Glutamatergic neuron (in vitro differentiated cells): Measurements from ENCODE around the gene ZNF668. TPM values are rescaled to one million over a fixed set of nuclear protein-coding genes. Genes with fewer than 3 reads are reported as not detected.
A peak's percentile ranks its signal among the peaks of the same experiment; 100 is the strongest.

ENCODE experiments used
- DNase-seq: peaks from one replicate; pipeline ENCODE4 v3.0.0; 2022
- H3K27ac Mint-ChIP-seq: one replicate; pipeline ENCODE4 v1.8.0; 2020; ENCODE audit warnings: mild to moderate bottlenecking, mixed read lengths, inconsistent platforms; ENCODE audit not compliant: unreplicated experiment
- H3K27me3 Mint-ChIP-seq: one replicate; pipeline ENCODE4 v1.8.0; 2020; ENCODE audit warnings: mild to moderate bottlenecking, moderate library complexity, mixed read lengths, inconsistent platforms; ENCODE audit not compliant: unreplicated experiment
- H3K36me3 Mint-ChIP-seq: one replicate; pipeline ENCODE4 v1.8.0; 2020; ENCODE audit warnings: mild to moderate bottlenecking, mixed read lengths, inconsistent platforms; ENCODE audit not compliant: unreplicated experiment
- H3K4me1 Mint-ChIP-seq: one replicate; pipeline ENCODE4 v1.8.0; 2020; ENCODE audit warnings: mild to moderate bottlenecking, low read depth, mixed read lengths, inconsistent platforms; ENCODE audit not compliant: unreplicated experiment
- H3K4me3 Mint-ChIP-seq: one replicate; pipeline ENCODE4 v1.8.0; 2020; ENCODE audit warnings: mild to moderate bottlenecking, mixed read lengths, inconsistent platforms; ENCODE audit not compliant: unreplicated experiment
- H3K9me3 Mint-ChIP-seq: one replicate; pipeline ENCODE4 v1.8.0; 2020; ENCODE audit warnings: mild to moderate bottlenecking, moderate library complexity, mixed read lengths, inconsistent platforms; ENCODE audit not compliant: unreplicated experiment
- CTCF ChIP-seq: fragments of 200-600 bp; sonication (generic); IDR thresholded peaks from one replicate; pipeline ENCODE4 v1.5.0; 2021; ENCODE audit not compliant: partially characterized antibody, unreplicated experiment
- total RNA-seq: library from RNA; stranded (reverse); fragmentation: NEBNext Ultra II Directional; extraction: Animal tissue kit (Norgen Biotek cat#: 25700); gene quantifications from one replicate; pipeline ENCODE4 v1.2.1, GENCODE V29; 2021; ENCODE audit not compliant: unreplicated experiment

Gene ZNF668
- total RNA-seq, 1 donor from 2014 or later: 15.5 TPM

GRCh38 chr16:31085873-31086628, 12.0 kb upstream of the ZNF668 start:
- Mint-ChIP-seq H3K4me3 (no peak overlapping the region), H3K9me3 (peaks cover 8% of the 10 kb centered on the region), H3K27me3 (peaks cover 7% of the 10 kb centered on the region), H3K27ac (peak overlapping the region; percentile 72), H3K4me1 (peaks cover 9% of the 10 kb centered on the region), H3K36me3 (no peaks in the 10 kb centered on the region)
- DNase-seq: no peak
- TF ChIP-seq CTCF: no peak

GRCh38 chr16:31085411-31085810, 11.4 kb upstream of the ZNF668 start:
- H3K4me1 Mint-ChIP-seq: peaks cover 12% of the 10 kb centered on the region
- H3K27ac Mint-ChIP-seq: no peak overlapping the region
- no peak overlapping the region for H3K4me3 Mint-ChIP-seq
- no peak for DNase-seq
- TF ChIP-seq CTCF: no peak
- H3K36me3 Mint-ChIP-seq: no peaks in the 10 kb centered on the region
- peaks cover 8% of the 10 kb centered on the region for H3K9me3 Mint-ChIP-seq
- H3K27me3 Mint-ChIP-seq: peaks cover 7% of the 10 kb centered on the region

- Mint-ChIP-seq H3K4me3 (no peak overlapping the region), H3K4me1 (peaks cover 12% of the 10 kb centered on the region), H3K27ac (no peak overlapping the region), H3K36me3 (no peaks in the 10 kb centered on the region), H3K9me3 (peaks cover 9% of the 10 kb centered on the region), H3K27me3 (peaks cover 7% of the 10 kb centered on the region)
- DNase-seq: no peak
- no peak for TF ChIP-seq CTCF
Measured at GRCh38 chr16:31084584-31085302, 10.7 kb upstream of the ZNF668 start.

GRCh38 chr16:31083981-31084380, 9.9 kb upstream of the ZNF668 start:
- no peak for TF ChIP-seq CTCF
- no peak overlapping the region for H3K4me3 Mint-ChIP-seq
- peaks cover 9% of the 10 kb centered on the region for H3K9me3 Mint-ChIP-seq
- H3K27me3 Mint-ChIP-seq: peaks cover 7% of the 10 kb centered on the region
- no peaks in the 10 kb centered on the region for H3K36me3 Mint-ChIP-seq
- no peak for DNase-seq
- no peak overlapping the region for H3K27ac Mint-ChIP-seq
- peaks cover 12% of the 10 kb centered on the region for H3K4me1 Mint-ChIP-seq

GRCh38 chr16:31083556-31083955, 9.5 kb upstream of the ZNF668 start:
- TF ChIP-seq CTCF: no peak
- Mint-ChIP-seq H3K36me3 (no peaks in the 10 kb centered on the region), H3K9me3 (peaks cover 12% of the 10 kb centered on the region), H3K27me3 (peaks cover 7% of the 10 kb centered on the region), H3K4me1 (peaks cover 12% of the 10 kb centered on the region), H3K27ac (no peak overlapping the region), H3K4me3 (no peak overlapping the region)
- no peak for DNase-seq
